Cardiac fibroblast (primary cell): Measurements from ENCODE around the gene STT3A.

Experiments
- DNase-seq, 2 donors: peaks; one replicate each; pipeline versions ENCODE4 v3.0.0 to v3.0.0-alpha.2; 2010; ENCODE audit warnings: low read depth in 2 of 2
- H3K4me3 ChIP-seq, 2 donors: replicated peaks in 1 of 2; 1 replicate in 1 of 2; 2 replicates in 1 of 2; pipeline ENCODE4 v1.5.1; 2011; ENCODE audit warnings: low read depth in 2 of 2, low read length in 2 of 2, mild to moderate bottlenecking in 2 of 2, moderate library complexity in 1 of 2
- TF ChIP-seq, protein P1 (sequence below): IDR thresholded peaks from one replicate; pipeline ENCODE4 v1.5.1; 2011; ENCODE audit warnings: low read depth, mild to moderate bottlenecking, low read length, inconsistent platforms

The STT3A gene

DNA sequence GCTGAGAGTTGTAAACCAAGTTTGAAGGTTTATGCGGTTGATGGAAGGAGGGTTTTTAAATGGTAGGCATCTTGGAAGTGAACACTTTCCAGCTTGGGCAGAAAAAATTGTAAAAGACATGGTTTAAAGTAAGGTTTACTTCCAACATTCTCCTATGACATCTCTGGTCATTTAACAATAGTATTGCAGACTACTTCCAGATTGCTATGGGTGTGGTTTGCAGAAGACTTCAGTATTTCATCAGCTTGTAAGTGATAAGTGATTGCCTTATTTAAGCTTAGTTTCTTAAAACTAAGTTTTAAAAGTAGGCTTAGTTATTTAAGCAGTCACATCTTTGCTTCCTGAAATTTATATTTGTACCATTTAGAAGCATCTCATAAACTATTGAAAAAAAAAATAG is 7.2 kb upstream of the STT3A start:
- TF ChIP-seq, protein P1, sequence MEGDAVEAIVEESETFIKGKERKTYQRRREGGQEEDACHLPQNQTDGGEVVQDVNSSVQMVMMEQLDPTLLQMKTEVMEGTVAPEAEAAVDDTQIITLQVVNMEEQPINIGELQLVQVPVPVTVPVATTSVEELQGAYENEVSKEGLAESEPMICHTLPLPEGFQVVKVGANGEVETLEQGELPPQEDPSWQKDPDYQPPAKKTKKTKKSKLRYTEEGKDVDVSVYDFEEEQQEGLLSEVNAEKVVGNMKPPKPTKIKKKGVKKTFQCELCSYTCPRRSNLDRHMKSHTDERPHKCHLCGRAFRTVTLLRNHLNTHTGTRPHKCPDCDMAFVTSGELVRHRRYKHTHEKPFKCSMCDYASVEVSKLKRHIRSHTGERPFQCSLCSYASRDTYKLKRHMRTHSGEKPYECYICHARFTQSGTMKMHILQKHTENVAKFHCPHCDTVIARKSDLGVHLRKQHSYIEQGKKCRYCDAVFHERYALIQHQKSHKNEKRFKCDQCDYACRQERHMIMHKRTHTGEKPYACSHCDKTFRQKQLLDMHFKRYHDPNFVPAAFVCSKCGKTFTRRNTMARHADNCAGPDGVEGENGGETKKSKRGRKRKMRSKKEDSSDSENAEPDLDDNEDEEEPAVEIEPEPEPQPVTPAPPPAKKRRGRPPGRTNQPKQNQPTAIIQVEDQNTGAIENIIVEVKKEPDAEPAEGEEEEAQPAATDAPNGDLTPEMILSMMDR = no peak
- no peak for DNase-seq
- no peak overlapping the region for H3K4me3 ChIP-seq

DNA sequence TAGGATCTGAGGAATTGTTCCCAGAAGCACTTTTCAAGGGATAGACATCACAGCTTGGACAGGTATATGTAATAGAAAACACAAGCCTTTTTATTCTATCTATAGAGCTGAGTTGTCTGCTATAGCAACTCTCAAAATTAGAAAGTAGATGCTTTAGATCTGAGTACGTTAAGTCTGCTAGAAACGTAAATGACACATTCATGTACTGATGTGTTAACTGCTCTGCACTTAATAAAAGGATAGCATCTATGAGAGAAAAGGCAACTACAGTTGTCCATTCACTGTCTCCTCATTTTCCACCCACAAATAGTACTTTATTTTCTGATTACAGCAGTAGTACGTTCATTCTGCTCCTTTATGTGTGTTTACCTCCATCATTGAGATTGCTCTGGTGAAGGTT is 6.0 kb upstream of the STT3A start:
- no peak overlapping the region for H3K4me3 ChIP-seq
- DNase-seq = no peak
- TF ChIP-seq, protein P1 = no peak

DNA sequence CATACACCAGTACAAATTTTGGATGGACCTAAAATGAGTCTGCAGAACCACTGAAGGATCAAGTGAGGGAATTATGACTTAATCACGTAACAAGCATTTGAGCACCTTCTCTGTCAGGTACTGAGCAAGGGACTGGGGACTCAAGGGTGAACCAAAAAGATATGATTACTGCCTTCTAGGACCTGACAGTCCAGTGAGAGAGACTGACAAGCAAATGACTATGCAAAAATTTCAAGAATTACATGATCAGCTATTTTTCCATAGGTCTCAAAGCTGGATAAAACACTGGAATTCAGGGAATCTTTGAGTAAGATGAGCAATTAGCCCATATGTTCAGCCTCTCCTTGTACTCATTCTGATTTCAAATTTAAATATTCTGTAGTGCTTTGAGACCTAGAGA is 5.2 kb upstream of the STT3A start:
- DNase-seq = no peak
- no peak overlapping the region for H3K4me3 ChIP-seq
- TF ChIP-seq, protein P1 = no peak

DNA sequence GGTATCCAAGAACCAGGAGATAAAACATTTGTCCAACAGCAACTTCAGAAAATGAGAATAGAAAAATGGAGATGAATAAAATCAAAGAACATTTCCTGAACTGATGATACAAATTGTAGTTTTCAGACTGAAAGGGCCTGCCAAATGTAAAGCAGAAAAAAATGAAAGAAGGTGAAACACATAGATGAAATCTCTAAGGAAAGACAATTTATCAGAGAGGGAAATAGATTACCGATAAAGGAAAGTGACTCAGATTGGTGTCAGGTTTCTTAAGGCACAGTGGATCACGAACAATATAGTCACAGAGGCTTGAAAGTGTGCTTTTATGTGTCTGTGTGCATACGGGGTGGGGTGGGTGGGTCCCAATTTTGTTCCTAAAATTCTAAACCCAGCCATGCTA is 4.1 kb upstream of the STT3A start:
- no peak overlapping the region for H3K4me3 ChIP-seq
- TF ChIP-seq, protein P1 = no peak
- no peak for DNase-seq

DNA sequence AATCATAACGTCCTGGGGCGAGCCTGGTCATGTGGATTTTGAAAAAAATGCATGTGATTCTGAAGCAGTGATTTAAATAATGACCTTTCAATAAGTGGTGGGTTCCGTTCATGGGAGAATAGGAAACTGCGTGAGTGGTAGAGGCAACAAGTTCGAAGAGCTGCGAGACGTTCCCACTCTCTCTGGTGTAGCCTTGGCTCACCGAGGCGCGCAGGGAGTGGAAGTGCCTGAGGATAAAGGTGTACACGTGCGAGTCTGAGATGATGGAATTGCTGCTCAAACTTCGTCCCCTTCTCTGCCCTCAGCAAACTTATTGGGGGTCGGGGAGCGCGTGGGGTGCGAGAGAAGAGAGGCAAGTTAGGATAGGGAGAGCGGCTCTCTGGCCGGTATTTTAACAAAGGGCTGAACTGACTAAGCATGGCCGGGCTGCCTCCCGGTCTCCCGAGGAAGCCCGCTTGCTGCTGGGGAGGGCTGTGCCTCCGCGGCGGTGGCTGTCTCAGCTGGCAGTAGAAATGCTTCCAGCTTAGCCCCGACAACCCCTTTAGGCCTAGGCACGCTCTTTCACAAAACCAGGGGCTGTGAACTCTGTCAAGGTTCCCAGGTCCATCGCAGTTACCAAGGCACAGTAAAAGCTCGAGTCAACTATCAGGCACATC is 875 bp upstream of the STT3A start:
- H3K4me3 ChIP-seq = peak overlapping the region; percentile 59 to 78
- TF ChIP-seq, protein P1 = no peak
- DNase-seq = peak; percentile 46 to 51

DNA sequence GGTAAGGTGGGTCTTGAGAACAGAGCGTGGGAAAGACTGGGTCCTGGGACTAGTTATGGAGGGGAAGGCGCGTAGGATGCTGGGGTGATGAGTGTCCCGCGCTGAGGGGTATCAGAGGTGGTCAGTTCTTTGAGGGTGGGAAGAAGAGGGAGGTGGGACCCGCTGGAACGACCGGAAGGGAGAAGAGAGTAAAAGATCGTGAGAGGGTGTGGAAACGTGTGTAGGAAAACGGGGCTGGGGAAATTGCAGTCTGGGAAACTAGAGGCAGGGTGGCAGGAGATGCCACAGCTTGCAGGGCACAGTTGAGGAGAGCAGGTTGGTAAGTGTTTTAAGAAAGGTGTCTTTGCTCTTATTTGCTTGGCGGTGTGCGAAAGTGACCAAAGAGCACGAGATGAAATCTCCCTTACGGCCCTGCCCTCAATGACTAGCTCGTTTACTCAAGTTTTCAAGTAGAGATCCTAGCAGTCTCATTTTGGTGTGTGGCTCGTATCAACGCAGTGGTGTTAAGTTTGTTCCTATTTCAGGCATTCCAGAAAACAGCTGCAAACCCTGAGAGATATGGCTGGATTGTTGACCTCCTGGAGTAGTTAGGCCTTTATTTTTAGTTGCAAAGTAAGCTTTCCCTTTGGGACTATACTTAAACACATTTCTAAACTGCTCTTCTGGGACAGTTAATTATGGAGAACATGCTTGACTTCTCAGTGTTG is 615 bp downstream of the STT3A start:
- peak overlapping the region; percentile 96 to 99 for H3K4me3 ChIP-seq
- TF ChIP-seq, protein P1 = no peak
- peak; percentile 43 to 50 for DNase-seq
